ENCODE data around the gene ESRRG.

The ESRRG gene

GRCh38 chr1:216604771-216605170 is 118.5 kb downstream of the ESRRG start:
- no peaks in the 10 kb centered on the region for H3K9me3 ChIP-seq
- no peaks in the 10 kb centered on the region for H3K4me1 ChIP-seq (ENCODE audit: control insufficient read depth in 1 of 2, insufficient read depth in 1 of 2, low read depth in 1 of 2, low read length in 1 of 2)
- TF ChIP-seq CTCF (IDR thresholded peaks at IDR 0.05): no peak
- no peak overlapping the region for H3K27ac ChIP-seq
- no peak overlapping the region for H3K4me3 ChIP-seq (ENCODE audit: low read depth in 1 of 2, low read length in 1 of 2)
- H3K36me3 ChIP-seq: no peaks in the 10 kb centered on the region
- H3K27me3 ChIP-seq: peaks cover 29% of the 10 kb centered on the region

- peaks cover 31% of the 10 kb centered on the region for H3K27me3 ChIP-seq
- TF ChIP-seq CTCF (IDR thresholded peaks at IDR 0.05): no peak
- H3K36me3 ChIP-seq: no peaks in the 10 kb centered on the region
- H3K9me3 ChIP-seq: no peaks in the 10 kb centered on the region
- H3K4me1 ChIP-seq (ENCODE audit: control insufficient read depth in 1 of 2, insufficient read depth in 1 of 2, low read depth in 1 of 2, low read length in 1 of 2): no peaks in the 10 kb centered on the region
- H3K27ac ChIP-seq: no peak overlapping the region
- peak overlapping the region in 1 of 2 experiments; percentile 26 for H3K4me3 ChIP-seq (ENCODE audit: low read depth in 1 of 2, low read length in 1 of 2)
These were observed 122.3 kb downstream of the ESRRG start for GRCh38 chr1:216600730-216601609.

- Histone ChIP-seq H3K27ac (no peak overlapping the region), H3K4me1 (ENCODE audit: control insufficient read depth in 1 of 2, insufficient read depth in 1 of 2, low read depth in 1 of 2, low read length in 1 of 2) (no peaks in the 10 kb centered on the region), H3K27me3 (peaks cover 31% of the 10 kb centered on the region), H3K4me3 (ENCODE audit: low read depth in 1 of 2, low read length in 1 of 2) (no peak overlapping the region), H3K9me3 (no peaks in the 10 kb centered on the region), H3K36me3 (no peaks in the 10 kb centered on the region)
- TF ChIP-seq CTCF (IDR thresholded peaks at IDR 0.05): no peak
These were observed 123.4 kb downstream of the ESRRG start for GRCh38 chr1:216599851-216600250.

- no peak for TF ChIP-seq CTCF (IDR thresholded peaks at IDR 0.05)
- H3K27ac ChIP-seq: no peak overlapping the region
- H3K4me1 ChIP-seq (ENCODE audit: control insufficient read depth in 1 of 2, insufficient read depth in 1 of 2, low read depth in 1 of 2, low read length in 1 of 2): no peaks in the 10 kb centered on the region
- H3K27me3 ChIP-seq: peaks cover 31% of the 10 kb centered on the region
- no peak overlapping the region for H3K4me3 ChIP-seq (ENCODE audit: low read depth in 1 of 2, low read length in 1 of 2)
- no peaks in the 10 kb centered on the region for H3K36me3 ChIP-seq
- H3K9me3 ChIP-seq: no peaks in the 10 kb centered on the region
These were observed 124.8 kb downstream of the ESRRG start for GRCh38 chr1:216598448-216598847.

- Histone ChIP-seq H3K36me3 (no peaks in the 10 kb centered on the region), H3K4me3 (ENCODE audit: low read depth in 1 of 2, low read length in 1 of 2) (no peak overlapping the region), H3K27me3 (peaks cover 18% of the 10 kb centered on the region), H3K27ac (no peak overlapping the region), H3K9me3 (no peaks in the 10 kb centered on the region), H3K4me1 (ENCODE audit: control insufficient read depth in 1 of 2, insufficient read depth in 1 of 2, low read depth in 1 of 2, low read length in 1 of 2) (no peaks in the 10 kb centered on the region)
- no peak for TF ChIP-seq CTCF (IDR thresholded peaks at IDR 0.05)
These were observed 126.9 kb downstream of the ESRRG start for GRCh38 chr1:216596281-216596862.
